Neuronal stem cell (in vitro differentiated cells): Measurements from ENCODE around the gene POLR2B.

Experiments
- DNase-seq: peaks from one replicate; pipeline ENCODE4 v3.0.0-alpha.2; 2013; ENCODE audit warnings: low spot score
- H2AFZ ChIP-seq: one replicate; pipeline ENCODE4 v1.6.1; 2013; ENCODE audit warnings: mild to moderate bottlenecking, low read length, inconsistent platforms
- H2AK5ac ChIP-seq: 2 replicates; pipeline ENCODE4 v1.6.1; 2013; ENCODE audit warnings: low read depth, mild to moderate bottlenecking, inconsistent platforms, low read length, moderate library complexity, mixed read lengths
- H2BK120ac ChIP-seq: 2 replicates; pipeline ENCODE4 v1.6.1; 2013; ENCODE audit warnings: low read depth, mild to moderate bottlenecking, inconsistent platforms, low read length, moderate library complexity, mixed read lengths
- H2BK12ac ChIP-seq: one replicate; pipeline ENCODE4 v1.6.1; 2013; ENCODE audit warnings: low read length, inconsistent platforms
- H2BK15ac ChIP-seq: 2 replicates; pipeline ENCODE4 v1.6.1; 2013; ENCODE audit warnings: mild to moderate bottlenecking, low read length, inconsistent platforms, mixed read lengths
- H2BK5ac ChIP-seq: one replicate; pipeline ENCODE4 v1.6.1; 2013; ENCODE audit warnings: inconsistent platforms, mild to moderate bottlenecking, low read length, moderate library complexity
- H3K14ac ChIP-seq: one replicate; pipeline ENCODE4 v1.6.1; 2013; ENCODE audit warnings: low read length, inconsistent platforms
- H3K18ac ChIP-seq: 2 replicates; pipeline ENCODE4 v1.6.1; 2013; ENCODE audit warnings: low read length, inconsistent platforms
- H3K23ac ChIP-seq: 2 replicates; pipeline ENCODE4 v1.6.1; 2013; ENCODE audit warnings: low read depth, mild to moderate bottlenecking, mixed read lengths, low read length, inconsistent platforms; ENCODE audit not compliant: poor library complexity
- H3K27ac ChIP-seq: replicated peaks from 3 replicates; pipeline ENCODE4 v1.5.1; 2013; ENCODE audit warnings: low read length, inconsistent platforms
- H3K27me3 ChIP-seq, 3 experiments: 2 replicates each; pipeline ENCODE4 v1.6.1; 2013; ENCODE audit warnings: low read length in 3 of 3, mild to moderate bottlenecking in 2 of 3, inconsistent platforms in 1 of 3, low read depth in 1 of 3, mixed read lengths in 1 of 3, moderate library complexity in 1 of 3; ENCODE audit not compliant: control insufficient read depth in 3 of 3, insufficient read depth in 3 of 3
- H3K36me3 ChIP-seq, 2 donors: replicated peaks in 1 of 2; 2 replicates each; pipeline ENCODE4 v1.6.1; 2013; ENCODE audit warnings: low read length in 2 of 2; ENCODE audit not compliant: control insufficient read depth in 2 of 2, insufficient read depth in 2 of 2
- H3K4ac ChIP-seq: 2 replicates; pipeline ENCODE4 v1.6.1; 2013; ENCODE audit warnings: inconsistent platforms, mild to moderate bottlenecking, low read length, moderate library complexity
- H3K4me1 ChIP-seq, 2 donors: 1 replicate in 1 of 2; 2 replicates in 1 of 2; pipeline ENCODE4 v1.6.1; 2013; ENCODE audit warnings: low read length in 2 of 2, low read depth in 1 of 2; ENCODE audit not compliant: control insufficient read depth in 2 of 2, insufficient read depth in 1 of 2
- H3K4me2 ChIP-seq: one replicate; pipeline ENCODE4 v1.6.1; 2013; ENCODE audit warnings: mild to moderate bottlenecking, low read length, inconsistent platforms; ENCODE audit not compliant: insufficient read depth, poor library complexity, severe bottlenecking
- H3K4me3 ChIP-seq, 2 donors: 2 replicates each; pipeline ENCODE4 v1.5.1; 2013; ENCODE audit warnings: low read length in 2 of 2, mild to moderate bottlenecking in 2 of 2, inconsistent platforms in 1 of 2, moderate library complexity in 1 of 2
- H3K79me1 ChIP-seq: one replicate; pipeline ENCODE4 v1.6.1; 2013; ENCODE audit warnings: low read depth, mild to moderate bottlenecking, inconsistent platforms, low read length, moderate library complexity
- H3K9ac ChIP-seq: one replicate; pipeline ENCODE4 v1.6.1; 2013; ENCODE audit warnings: mild to moderate bottlenecking, low read depth, low read length, inconsistent platforms; ENCODE audit not compliant: poor library complexity
- H3K9me3 ChIP-seq, 2 donors: replicated peaks in 1 of 2; 2 replicates each; pipeline versions ENCODE3 to v1.6.1; 2013; ENCODE audit warnings: low read length in 2 of 2, mild to moderate bottlenecking in 2 of 2, inconsistent platforms in 1 of 2, low read depth in 1 of 2, mixed read lengths in 1 of 2, moderate library complexity in 1 of 2; ENCODE audit not compliant: control insufficient read depth in 2 of 2, insufficient read depth in 1 of 2
- H4K8ac ChIP-seq: one replicate; pipeline ENCODE4 v1.6.1; 2013; ENCODE audit warnings: low read depth, mild to moderate bottlenecking, inconsistent platforms, low read length, moderate library complexity
- H4K91ac ChIP-seq: one replicate; pipeline ENCODE4 v1.6.1; 2013; ENCODE audit warnings: low read length, low read depth, mild to moderate bottlenecking, inconsistent platforms; ENCODE audit not compliant: poor library complexity
- WGBS, 2 donors: extraction: QIAGEN DNeasy Blood & Tissue Kit; methylation state at CpG; one replicate each; pipeline ENCODE4 v1.1.7; 2013; ENCODE audit warnings: missing lambda C conversion rate in 2 of 2, mixed read lengths in 1 of 2; ENCODE audit not compliant: insufficient read length in 2 of 2, insufficient replicate concordance in 1 of 2; ENCODE audit errors: extremely low coverage in 2 of 2; 5-methylcytosine and 5-hydroxymethylcytosine counted together

The POLR2B gene

GRCh38 chr4:57065730-57066482 lies 87.2 kb downstream of the POLR2B start:
- no peak for DNase-seq
- Histone ChIP-seq H3K4ac (no peak overlapping the region), H3K27me3 (no peaks in the 10 kb centered on the region), H3K27ac (no peak overlapping the region), H3K4me3 (no peak overlapping the region), H2BK120ac (no peak overlapping the region), H3K9me3 (peaks cover 0 to 2% of the 10 kb centered on the region in 2 donors), H2AFZ (no peak overlapping the region), H4K8ac (no peak overlapping the region), H3K23ac (peak overlapping the region; percentile 6), H3K79me1 (no peaks in the 10 kb centered on the region), H3K14ac (no peak overlapping the region), H2BK12ac (no peak overlapping the region), H2BK5ac (no peak overlapping the region), H3K36me3 (no peaks in the 10 kb centered on the region), H4K91ac (no peak overlapping the region), H2BK15ac (no peak overlapping the region), H2AK5ac (no peak overlapping the region), H3K4me2 (no peak overlapping the region), H3K18ac (no peak overlapping the region), H3K4me1 (no peaks in the 10 kb centered on the region), H3K9ac (no peak overlapping the region)
- WGBS, 2 donors, result no CpG with 5 or more reads among the region's 5 CpGs

DNA sequence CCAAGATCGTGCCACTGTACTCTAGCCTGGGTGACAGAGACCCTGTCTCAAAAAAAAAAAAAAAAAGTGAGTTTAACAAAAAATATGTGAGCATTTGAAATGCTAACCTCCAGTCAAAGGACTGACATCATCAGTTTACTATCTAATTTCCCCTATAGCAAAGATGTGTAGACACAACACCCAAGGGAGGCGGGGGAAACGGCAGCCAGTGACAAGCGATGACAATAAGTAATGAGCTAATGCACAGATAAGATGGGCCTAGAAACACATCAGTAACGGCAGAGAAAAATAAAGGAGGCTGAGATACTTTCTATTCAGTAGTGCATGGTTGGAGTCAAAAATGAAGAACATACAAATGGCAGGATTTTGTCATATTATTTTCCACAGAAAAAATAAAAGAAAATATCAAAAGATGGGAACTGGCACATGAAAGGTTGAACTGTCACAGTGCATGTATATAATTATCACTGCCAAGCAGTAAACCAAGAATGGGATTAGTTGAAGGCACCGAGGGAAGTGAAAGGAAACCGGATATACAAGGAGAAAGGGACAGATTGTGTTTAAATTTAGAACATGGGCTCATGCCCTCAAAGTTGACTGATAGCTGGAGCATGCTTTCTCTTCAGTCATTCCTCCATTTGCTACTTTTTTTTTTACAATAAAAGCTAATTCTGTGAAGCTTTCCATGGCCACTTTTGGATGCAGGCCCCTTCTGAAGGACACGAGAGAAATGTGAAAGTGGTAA lies 89.7 kb downstream of the POLR2B start:
- no peak overlapping the region for H4K8ac ChIP-seq
- no peak overlapping the region for H2AFZ ChIP-seq
- H4K91ac ChIP-seq, result no peak overlapping the region
- no peak overlapping the region for H3K9ac ChIP-seq
- no peak overlapping the region for H2BK5ac ChIP-seq
- H2BK15ac ChIP-seq, result no peak overlapping the region
- WGBS, 2 donors, result no CpG with 5 or more reads among the region's 8 CpGs
- no peak overlapping the region for H2AK5ac ChIP-seq
- H3K4me1 ChIP-seq, result no peaks in the 10 kb centered on the region
- no peak overlapping the region for H3K27ac ChIP-seq
- no peak overlapping the region for H2BK12ac ChIP-seq
- no peak overlapping the region for H3K18ac ChIP-seq
- no peaks in the 10 kb centered on the region for H3K79me1 ChIP-seq
- H3K4me2 ChIP-seq, result no peak overlapping the region
- no peaks in the 10 kb centered on the region for H3K27me3 ChIP-seq
- H3K9me3 ChIP-seq, result peaks cover 0 to 2% of the 10 kb centered on the region in 2 donors
- no peaks in the 10 kb centered on the region for H3K36me3 ChIP-seq
- H3K23ac ChIP-seq, result no peak overlapping the region
- DNase-seq, result no peak
- no peak overlapping the region for H3K4ac ChIP-seq
- no peak overlapping the region for H3K4me3 ChIP-seq
- H3K14ac ChIP-seq, result no peak overlapping the region
- no peak overlapping the region for H2BK120ac ChIP-seq

DNA sequence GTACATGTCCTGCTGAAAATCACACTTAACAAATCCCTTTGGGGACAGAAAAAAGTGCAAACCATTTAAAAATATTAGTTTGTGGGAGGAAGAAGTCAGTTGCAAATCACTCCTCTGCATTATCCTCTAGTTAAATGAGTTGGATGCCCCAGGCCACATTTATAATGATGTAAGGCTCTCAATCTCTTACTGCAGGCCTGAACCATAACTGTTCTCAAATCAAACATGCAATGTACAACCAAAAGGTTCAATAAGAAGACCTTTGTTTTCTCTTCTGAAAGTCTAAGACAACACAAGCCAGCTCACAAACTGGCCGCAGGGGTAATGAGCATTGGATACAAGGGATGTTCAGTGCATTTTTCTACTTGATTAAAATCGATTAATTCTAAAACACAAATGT lies 91.8 kb downstream of the POLR2B start:
- H2AFZ ChIP-seq, result no peak overlapping the region
- no peak overlapping the region for H3K4me2 ChIP-seq
- no peaks in the 10 kb centered on the region for H3K79me1 ChIP-seq
- no peak overlapping the region for H3K27ac ChIP-seq
- H3K14ac ChIP-seq, result no peak overlapping the region
- no peak overlapping the region for H2AK5ac ChIP-seq
- H3K23ac ChIP-seq, result no peak overlapping the region
- no peak overlapping the region for H4K8ac ChIP-seq
- no peaks in the 10 kb centered on the region for H3K27me3 ChIP-seq
- no peak overlapping the region for H2BK15ac ChIP-seq
- no peak overlapping the region for H3K4me3 ChIP-seq
- no peaks in the 10 kb centered on the region for H3K4me1 ChIP-seq
- no peaks in the 10 kb centered on the region for H3K36me3 ChIP-seq
- no CpG with 5 or more reads among the region's 2 CpGs for WGBS, 2 donors
- H3K18ac ChIP-seq, result no peak overlapping the region
- no peak overlapping the region for H4K91ac ChIP-seq
- no peak for DNase-seq
- no peak overlapping the region for H2BK120ac ChIP-seq
- peaks cover 0 to 2% of the 10 kb centered on the region in 2 donors for H3K9me3 ChIP-seq
- no peak overlapping the region for H2BK12ac ChIP-seq
- no peak overlapping the region for H2BK5ac ChIP-seq
- no peak overlapping the region for H3K4ac ChIP-seq
- H3K9ac ChIP-seq, result no peak overlapping the region

GRCh38 chr4:57071326-57071725 lies 92.6 kb downstream of the POLR2B start:
- Histone ChIP-seq H2AFZ (no peak overlapping the region), H3K9ac (no peak overlapping the region), H3K27ac (no peak overlapping the region), H3K9me3 (no peaks in the 10 kb centered on the region), H2AK5ac (no peak overlapping the region), H4K8ac (no peak overlapping the region), H3K4me3 (no peak overlapping the region), H3K4me2 (no peak overlapping the region), H4K91ac (no peak overlapping the region), H3K18ac (no peak overlapping the region), H3K14ac (no peak overlapping the region), H2BK15ac (no peak overlapping the region), H2BK5ac (no peak overlapping the region), H3K4ac (no peak overlapping the region), H3K27me3 (no peaks in the 10 kb centered on the region), H3K79me1 (no peaks in the 10 kb centered on the region), H3K4me1 (no peaks in the 10 kb centered on the region), H3K36me3 (no peaks in the 10 kb centered on the region), H2BK120ac (no peak overlapping the region), H3K23ac (no peak overlapping the region), H2BK12ac (no peak overlapping the region)
- no CpG with 5 or more reads among the region's 2 CpGs for WGBS, 2 donors
- DNase-seq, result no peak
